MM.1S (cell line): Measurements from ENCODE around the gene FAM83F.

Experiments
- DNase-seq: peaks from one replicate; pipeline ENCODE4 v3.0.0-alpha.2; 2015
- H2AFZ ChIP-seq: fragments of 300-600 bp; sonication (generic); 2 replicates; pipeline ENCODE4 v1.6.0; 2016; ENCODE audit warnings: antibody characterized with exemption, low read length
- H3F3A ChIP-seq: fragments of 300-600 bp; sonication (generic); 2 replicates; pipeline ENCODE4 v1.6.1; 2016; ENCODE audit warnings: mild to moderate bottlenecking, antibody characterized with exemption, low read length, moderate library complexity, mixed read lengths; ENCODE audit not compliant: insufficient read depth
- H3K27ac ChIP-seq: fragments of 300-600 bp; sonication (generic); 2 replicates; pipeline ENCODE4 v1.5.1; 2016; ENCODE audit warnings: mild to moderate bottlenecking, low read length
- H3K27me3 ChIP-seq: fragments of 300-600 bp; sonication (generic); replicated peaks from 2 replicates; pipeline ENCODE4 v1.6.0; 2016; ENCODE audit warnings: low read length; ENCODE audit not compliant: insufficient read depth
- H3K36me3 ChIP-seq: fragments of 300-600 bp; sonication (generic); replicated peaks from 2 replicates; pipeline ENCODE4 v1.6.1; 2016; ENCODE audit warnings: mild to moderate bottlenecking, low read length, mixed read lengths; ENCODE audit not compliant: insufficient read depth
- H3K4me1 ChIP-seq: fragments of 300-600 bp; sonication (generic); 2 replicates; pipeline ENCODE4 v1.6.1; 2016; ENCODE audit warnings: low read length, mixed read lengths
- H3K4me2 ChIP-seq: fragments of 300-600 bp; sonication (generic); 2 replicates; pipeline ENCODE4 v1.6.0; 2016; ENCODE audit warnings: low read depth, low read length
- H3K4me3 ChIP-seq: fragments of 300-600 bp; sonication (generic); 2 replicates; pipeline ENCODE4 v1.5.1; 2016; ENCODE audit warnings: low read length, mixed read lengths
- H3K79me2 ChIP-seq: fragments of 300-600 bp; sonication (generic); 2 replicates; pipeline ENCODE4 v1.6.1; 2016; ENCODE audit warnings: mixed run types, low read length, mixed read lengths
- H3K9ac ChIP-seq: fragments of 300-600 bp; sonication (generic); 2 replicates; pipeline ENCODE4 v1.6.1; 2016; ENCODE audit warnings: low read length, mixed read lengths
- H3K9me2 ChIP-seq: fragments of 300-600 bp; sonication (generic); replicated peaks from 2 replicates; pipeline ENCODE4 v1.6.1; 2016; ENCODE audit warnings: mild to moderate bottlenecking, low read length, mixed read lengths; ENCODE audit not compliant: insufficient read depth
- H3K9me3 ChIP-seq: fragments of 300-600 bp; sonication (generic); replicated peaks from 2 replicates; pipeline ENCODE4 v1.6.1; 2016; ENCODE audit warnings: mild to moderate bottlenecking, low read length, mixed read lengths; ENCODE audit not compliant: insufficient read depth
- H4K20me1 ChIP-seq: fragments of 300-600 bp; sonication (generic); 2 replicates; pipeline ENCODE4 v1.6.1; 2016; ENCODE audit warnings: mild to moderate bottlenecking, low read length, moderate library complexity, mixed read lengths; ENCODE audit not compliant: insufficient read depth
- CTCF ChIP-seq: fragments of 300-600 bp; sonication (generic); IDR thresholded peaks from 2 replicates; pipeline ENCODE4 v1.5.1; 2016; ENCODE audit warnings: antibody characterized with exemption, low read length, mixed read lengths
- EZH2 ChIP-seq: fragments of 300-600 bp; sonication (generic); optimal IDR thresholded peaks from 2 replicates; pipeline ENCODE3; 2017; ENCODE audit warnings: low read depth, mild to moderate bottlenecking, antibody characterized with exemption, low read length, mixed read lengths
- EZH2phosphoT487 ChIP-seq: fragments of 300-600 bp; sonication (generic); IDR thresholded peaks from 2 replicates; pipeline ENCODE4 v1.6.1; 2018; ENCODE audit warnings: antibody characterized with exemption, low read length

FAM83F gene

GRCh38 chr22:39958949-39959639, 35.7 kb upstream of the FAM83F start:
- Histone ChIP-seq H4K20me1 (no peaks in the 10 kb centered on the region), H3F3A (peaks cover 26% of the 10 kb centered on the region), H3K27ac (no peak overlapping the region), H3K36me3 (no peaks in the 10 kb centered on the region), H3K27me3 (no peaks in the 10 kb centered on the region), H3K9me3 (no peaks in the 10 kb centered on the region), H3K9ac (no peak overlapping the region), H2AFZ (no peak overlapping the region), H3K79me2 (no peaks in the 10 kb centered on the region), H3K4me3 (no peak overlapping the region), H3K9me2 (no peaks in the 10 kb centered on the region), H3K4me2 (no peak overlapping the region), H3K4me1 (peaks cover 33% of the 10 kb centered on the region)
- DNase-seq = no peak
- no peak for TF ChIP-seq EZH2phosphoT487
- TF ChIP-seq CTCF = no peak
- no peak for TF ChIP-seq EZH2

GRCh38 chr22:39959640-39960447, 34.9 kb upstream of the FAM83F start, which contains the start of gene TMA7B:
TMA7B (plus strand) TSS chr22:39960397; CDS start chr22:39964375, 3,978 bp downstream.
- no peaks in the 10 kb centered on the region for H3K36me3 ChIP-seq
- no peaks in the 10 kb centered on the region for H3K79me2 ChIP-seq
- TF ChIP-seq CTCF (no peak), EZH2 (no peak), EZH2phosphoT487 (no peak)

GRCh38 chr22:39960791-39961746, 33.7 kb upstream of the FAM83F start:
- TF ChIP-seq CTCF = no peak
- no peak for TF ChIP-seq EZH2phosphoT487
- no peak for TF ChIP-seq EZH2
- Histone ChIP-seq H2AFZ (no peak overlapping the region), H3K27me3 (no peaks in the 10 kb centered on the region), H3K79me2 (no peaks in the 10 kb centered on the region), H3K4me3 (no peak overlapping the region), H3K9me3 (no peaks in the 10 kb centered on the region), H3K9me2 (no peaks in the 10 kb centered on the region), H3K27ac (peak overlapping the region; percentile 66; the same call in 1 of the 2 replicates), H3F3A (peaks cover 26% of the 10 kb centered on the region), H3K4me2 (peak overlapping the region; percentile 50), H4K20me1 (no peaks in the 10 kb centered on the region), H3K36me3 (no peaks in the 10 kb centered on the region), H3K4me1 (peaks cover 33% of the 10 kb centered on the region), H3K9ac (no peak overlapping the region)
- peak; percentile 96 for DNase-seq

More at GRCh38 chr22:39959640-39960447, 34.9 kb upstream of the FAM83F start, which contains the start of gene TMA7B:
- Histone ChIP-seq H3K27ac (peak within 1 kb of the TSS; percentile 66; the same call in 1 of the 2 replicates), H4K20me1 (no peaks in the 10 kb centered on the region), H3K27me3 (no peaks in the 10 kb centered on the region), H3K4me2 (peak within 1 kb of the TSS; percentile 50; the same call in 1 of the 2 replicates), H3F3A (peaks cover 26% of the 10 kb centered on the region), H3K4me1 (peaks cover 33% of the 10 kb centered on the region), H2AFZ (no peak within 1 kb of the TSS), H3K9me2 (no peaks in the 10 kb centered on the region), H3K4me3 (no peak within 1 kb of the TSS), H3K9me3 (no peaks in the 10 kb centered on the region), H3K9ac (no peak within 1 kb of the TSS)
- no peak for DNase-seq
